Measurements from ENCODE around the gene GNB1L. TPM values are rescaled to one million over a fixed set of nuclear protein-coding genes. Genes with fewer than 3 reads are reported as not detected.

The GNB1L gene
- total RNA-seq, 1 donor from 2014 or later: 3.0 TPM

- no peak for DNase-seq (ENCODE audit: low spot score)
- no peak overlapping the region for H3K4me3 ChIP-seq
- H3K9me3 ChIP-seq (ENCODE audit: low read depth): no peaks in the 10 kb centered on the region
- no peaks in the 10 kb centered on the region for H4K20me1 ChIP-seq (ENCODE audit: low read depth)
- no peak overlapping the region for H3K4me3 Mint-ChIP-seq
- peaks cover 23% of the 10 kb centered on the region for H3K36me3 Mint-ChIP-seq
- H3K79me2 ChIP-seq (ENCODE audit: low read depth): no peaks in the 10 kb centered on the region
- peaks cover 2% of the 10 kb centered on the region for H3K27me3 Mint-ChIP-seq (ENCODE audit: insufficient read depth, low read depth)
- H3K27ac Mint-ChIP-seq: no peak overlapping the region
- H3K4me2 ChIP-seq: no peak overlapping the region
- H3K4me1 ChIP-seq: no peaks in the 10 kb centered on the region
- no peaks in the 10 kb centered on the region for H3K27me3 ChIP-seq
- no peak overlapping the region for H3K9ac ChIP-seq
- TF ChIP-seq EZH2phosphoT487 (IDR thresholded peaks at IDR 0.05): no peak
- H3F3A ChIP-seq (ENCODE audit: low read depth): no peaks in the 10 kb centered on the region
- H3K9me3 Mint-ChIP-seq: peaks cover 20% of the 10 kb centered on the region
- no peaks in the 10 kb centered on the region for H3K36me3 ChIP-seq
- H3K27ac ChIP-seq: no peak overlapping the region
- peaks cover 5% of the 10 kb centered on the region for H3K4me1 Mint-ChIP-seq
- no peak overlapping the region for H2AFZ ChIP-seq (replicated peaks)
Observed at GRCh38 chr22:19791894-19792293, 62.8 kb downstream of the GNB1L start.

GRCh38 chr22:19791243-19791642 lies 63.4 kb downstream of the GNB1L start:
- Histone ChIP-seq H3K79me2 (ENCODE audit: low read depth) (no peaks in the 10 kb centered on the region), H3K9me3 (ENCODE audit: low read depth) (no peaks in the 10 kb centered on the region), H4K20me1 (ENCODE audit: low read depth) (no peaks in the 10 kb centered on the region), H3K9ac (no peak overlapping the region), H3K4me1 (no peaks in the 10 kb centered on the region), H3K4me2 (no peak overlapping the region), H3K27me3 (no peaks in the 10 kb centered on the region), H3K36me3 (no peaks in the 10 kb centered on the region), H3K27ac (no peak overlapping the region), H2AFZ (replicated peaks) (no peak overlapping the region), H3K4me3 (no peak overlapping the region), H3F3A (ENCODE audit: low read depth) (no peaks in the 10 kb centered on the region)
- DNase-seq (ENCODE audit: low spot score): no peak
- no peak overlapping the region for H3K27ac Mint-ChIP-seq
- H3K4me1 Mint-ChIP-seq: peaks cover 1% of the 10 kb centered on the region
- H3K4me3 Mint-ChIP-seq: no peak overlapping the region
- H3K27me3 Mint-ChIP-seq (ENCODE audit: insufficient read depth, low read depth): peaks cover 2% of the 10 kb centered on the region
- TF ChIP-seq EZH2 (IDR thresholded peaks at IDR 0.05) (no peak), CTCF (IDR thresholded peaks at IDR 0.05) (no peak), EZH2phosphoT487 (IDR thresholded peaks at IDR 0.05) (no peak)
- peaks cover 23% of the 10 kb centered on the region for H3K36me3 Mint-ChIP-seq
- peaks cover 20% of the 10 kb centered on the region for H3K9me3 Mint-ChIP-seq

GRCh38 chr22:19789828-19790227 lies 64.8 kb downstream of the GNB1L start:
- Mint-ChIP-seq H3K36me3 (peaks cover 23% of the 10 kb centered on the region), H3K27ac (no peak overlapping the region)

More at GRCh38 chr22:19789828-19790227, 64.8 kb downstream of the GNB1L start:
- DNase-seq (ENCODE audit: low spot score): no peak
- TF ChIP-seq EZH2phosphoT487 (IDR thresholded peaks at IDR 0.05) (no peak), CTCF (IDR thresholded peaks at IDR 0.05) (no peak), EZH2 (IDR thresholded peaks at IDR 0.05) (no peak)
- Mint-ChIP-seq H3K27me3 (ENCODE audit: insufficient read depth, low read depth) (peaks cover 2% of the 10 kb centered on the region), H3K4me1 (no peaks in the 10 kb centered on the region), H3K9me3 (peaks cover 20% of the 10 kb centered on the region), H3K4me3 (no peak overlapping the region)
- no peak overlapping the region for H2AFZ ChIP-seq (replicated peaks)
- no peaks in the 10 kb centered on the region for H3K79me2 ChIP-seq (ENCODE audit: low read depth)
- no peaks in the 10 kb centered on the region for H3K36me3 ChIP-seq
- H3K4me1 ChIP-seq: no peaks in the 10 kb centered on the region
- H3K9me3 ChIP-seq (ENCODE audit: low read depth): no peaks in the 10 kb centered on the region
- no peak overlapping the region for H3K4me3 ChIP-seq
- no peaks in the 10 kb centered on the region for H4K20me1 ChIP-seq (ENCODE audit: low read depth)
- no peak overlapping the region for H3K9ac ChIP-seq
- no peak overlapping the region for H3K27ac ChIP-seq
- no peaks in the 10 kb centered on the region for H3K27me3 ChIP-seq
- H3K4me2 ChIP-seq: no peak overlapping the region
- H3F3A ChIP-seq (ENCODE audit: low read depth): no peaks in the 10 kb centered on the region

Measured in neural progenitor cell (in vitro differentiated cells).